Measurements from ENCODE around the gene SORBS2.

- TF ChIP-seq CTCF (conservative IDR thresholded peaks at IDR 0.05; ENCODE audit: low read length) (no peak), EZH2phosphoT487 (IDR thresholded peaks at IDR 0.05; ENCODE audit: borderline replicate concordance) (no peak)
These were observed 272.0 kb downstream of the SORBS2 start for GRCh38 chr4:185540040-185540439.

All from Loucy (cell line).